Stimulated activated naive CD8-positive, alpha-beta T cell treated with anti-CD3 and anti-CD28 coated beads, Interleukin-15, Interleukin-2, amounts not matched to agents 100 ng/mL and 50 ng/mL, for 24 hours (primary cell): Measurements from ENCODE around the gene LRRN4CL.

Experiments
- H3K27ac Mint-ChIP-seq: one replicate; pipeline ENCODE4 v1.8.0; 2021; ENCODE audit warnings: mild to moderate bottlenecking, mixed read lengths
- H3K27me3 Mint-ChIP-seq: one replicate; pipeline ENCODE4 v1.8.0; 2021; ENCODE audit warnings: mixed read lengths
- H3K36me3 Mint-ChIP-seq: one replicate; pipeline ENCODE4 v1.8.0; 2021; ENCODE audit warnings: low read depth, mixed read lengths
- H3K4me1 Mint-ChIP-seq: one replicate; pipeline ENCODE4 v1.8.0; 2021; ENCODE audit warnings: low read depth, mixed read lengths
- H3K4me3 Mint-ChIP-seq: one replicate; pipeline ENCODE4 v1.8.0; 2021; ENCODE audit warnings: mild to moderate bottlenecking, mixed read lengths
- H3K9me3 Mint-ChIP-seq: one replicate; pipeline ENCODE4 v1.8.0; 2021; ENCODE audit warnings: mixed read lengths

Gene LRRN4CL

GRCh38 chr11:62649486-62649885, 39.8 kb downstream of the LRRN4CL start:
- Mint-ChIP-seq H3K9me3 (no peaks in the 10 kb centered on the region), H3K4me3 (no peak overlapping the region), H3K4me1 (peaks cover 48% of the 10 kb centered on the region), H3K27ac (peak overlapping the region; percentile 31), H3K36me3 (peaks cover 12% of the 10 kb centered on the region), H3K27me3 (no peaks in the 10 kb centered on the region)

GRCh38 chr11:62648967-62649364, 40.4 kb downstream of the LRRN4CL start:
- Mint-ChIP-seq H3K9me3 (no peaks in the 10 kb centered on the region), H3K4me1 (peaks cover 48% of the 10 kb centered on the region), H3K27ac (no peak overlapping the region), H3K4me3 (no peak overlapping the region), H3K27me3 (no peaks in the 10 kb centered on the region), H3K36me3 (peaks cover 17% of the 10 kb centered on the region)

- Mint-ChIP-seq H3K4me1 (peaks cover 44% of the 10 kb centered on the region), H3K4me3 (no peak overlapping the region), H3K27me3 (no peaks in the 10 kb centered on the region), H3K36me3 (peaks cover 18% of the 10 kb centered on the region), H3K9me3 (no peaks in the 10 kb centered on the region), H3K27ac (no peak overlapping the region)
Measured at GRCh38 chr11:62648185-62648966, 41.0 kb downstream of the LRRN4CL start.

GRCh38 chr11:62647609-62648005, 41.7 kb downstream of the LRRN4CL start:
- Mint-ChIP-seq H3K27me3 (no peaks in the 10 kb centered on the region), H3K36me3 (peaks cover 22% of the 10 kb centered on the region), H3K9me3 (no peaks in the 10 kb centered on the region), H3K4me3 (no peak overlapping the region), H3K27ac (no peak overlapping the region), H3K4me1 (peaks cover 45% of the 10 kb centered on the region)

GRCh38 chr11:62646825-62647608, 42.3 kb downstream of the LRRN4CL start:
- H3K36me3 Mint-ChIP-seq: peaks cover 24% of the 10 kb centered on the region
- peaks cover 43% of the 10 kb centered on the region for H3K4me1 Mint-ChIP-seq
- H3K4me3 Mint-ChIP-seq: peak overlapping the region; percentile 100
- peak overlapping the region; percentile 99 for H3K27ac Mint-ChIP-seq
- no peaks in the 10 kb centered on the region for H3K27me3 Mint-ChIP-seq
- no peaks in the 10 kb centered on the region for H3K9me3 Mint-ChIP-seq

- Mint-ChIP-seq H3K27ac (peak within 1 kb of the TSS; percentile 99), H3K36me3 (peaks cover 27% of the 10 kb centered on the region), H3K4me3 (peak within 1 kb of the TSS; percentile 100), H3K4me1 (peaks cover 42% of the 10 kb centered on the region), H3K9me3 (no peaks in the 10 kb centered on the region), H3K27me3 (no peaks in the 10 kb centered on the region)
Measured at GRCh38 chr11:62645946-62646824, 43.1 kb downstream of the LRRN4CL start, which contains the start of gene GANAB. TSS of gene GANAB (minus strand) at chr11:62646613. CDS start at chr11:62646599, 14 bp downstream.

GRCh38 chr11:62645671-62645945, 43.7 kb downstream of the LRRN4CL start:
- Mint-ChIP-seq H3K4me1 (peaks cover 44% of the 10 kb centered on the region), H3K4me3 (peak overlapping the region; percentile 100), H3K36me3 (peaks cover 31% of the 10 kb centered on the region), H3K27me3 (no peaks in the 10 kb centered on the region), H3K9me3 (no peaks in the 10 kb centered on the region), H3K27ac (peak overlapping the region; percentile 99)

GRCh38 chr11:62644220-62644619, 45.1 kb downstream of the LRRN4CL start:
- H3K9me3 Mint-ChIP-seq: no peaks in the 10 kb centered on the region
- H3K27me3 Mint-ChIP-seq: no peaks in the 10 kb centered on the region
- H3K4me1 Mint-ChIP-seq: peaks cover 53% of the 10 kb centered on the region
- H3K27ac Mint-ChIP-seq: peak overlapping the region; percentile 68
- H3K36me3 Mint-ChIP-seq: peaks cover 35% of the 10 kb centered on the region
- H3K4me3 Mint-ChIP-seq: peak overlapping the region; percentile 43
